IPS-NIHi11 (cell line): ENCODE data around the gene UGT2A1.

ENCODE experiments used
- DNase-seq: peaks from one replicate; pipeline ENCODE4 v3.0.0; 2012; ENCODE audit warnings: mixed read lengths, low spot score

The UGT2A1 gene

GRCh38 chr4:69589884-69590283 lies 63.2 kb downstream of the UGT2A1 start:
- DNase-seq: no peak

GRCh38 chr4:69584135-69584534 lies 68.9 kb downstream of the UGT2A1 start:
- no peak for DNase-seq

- DNase-seq: no peak
These were observed 69.5 kb downstream of the UGT2A1 start for GRCh38 chr4:69583543-69583942.

- no peak for DNase-seq
These were observed 75.8 kb downstream of the UGT2A1 start for GRCh38 chr4:69577245-69577644.

GRCh38 chr4:69576251-69576877 lies 76.7 kb downstream of the UGT2A1 start:
- no peak for DNase-seq

- DNase-seq: no peak
These were observed 84.3 kb downstream of the UGT2A1 start for GRCh38 chr4:69568787-69569186.

GRCh38 chr4:69563424-69563823 lies 89.6 kb downstream of the UGT2A1 start:
- no peak for DNase-seq

- no peak for DNase-seq
These were observed 103.4 kb downstream of the UGT2A1 start for GRCh38 chr4:69549651-69550050.

- no peak for DNase-seq
These were observed 106.8 kb downstream of the UGT2A1 start for GRCh38 chr4:69546134-69546765.
